SIG-M5 treated with dmso at 0.1 percent for 504 hours (cell line): ENCODE measurements around the gene RPS21.

ENCODE experiments used
- DNase-seq: peaks from one replicate; lab custom pipeline; 2025; ENCODE audit not compliant: unreplicated experiment; lab: John Stamatoyannopoulos, UW

The RPS21 gene

GRCh38 chr20:62394248-62395245 lies 7.6 kb downstream of the RPS21 start:
- no peak for DNase-seq

GRCh38 chr20:62395311-62396242 lies 8.7 kb downstream of the RPS21 start:
- no peak for DNase-seq

- DNase-seq, result no peak
These were observed 9.7 kb downstream of the RPS21 start for GRCh38 chr20:62396367-62397239.

- no peak for DNase-seq
These were observed 11.4 kb downstream of the RPS21 start for GRCh38 chr20:62398120-62398821.

- DNase-seq, result no peak
These were observed 13.1 kb downstream of the RPS21 start for GRCh38 chr20:62400021-62400420.

- DNase-seq, result no peak
These were observed 13.6 kb downstream of the RPS21 start for GRCh38 chr20:62400541-62400940.

- DNase-seq, result no peak
These were observed 14.5 kb downstream of the RPS21 start for GRCh38 chr20:62401331-62401779.

- DNase-seq, result no peak
These were observed 15.7 kb downstream of the RPS21 start for GRCh38 chr20:62402456-62403150.

- DNase-seq, result no peak
These were observed 16.4 kb downstream of the RPS21 start for GRCh38 chr20:62403331-62403730.

- no peak for DNase-seq
These were observed 17.3 kb downstream of the RPS21 start for GRCh38 chr20:62404112-62404665.

- no peak for DNase-seq
These were observed 17.8 kb downstream of the RPS21 start for GRCh38 chr20:62404761-62405107.

- DNase-seq, result no peak
These were observed 18.4 kb downstream of the RPS21 start for GRCh38 chr20:62405108-62405980.

- DNase-seq, result peak; percentile 13
These were observed 19.1 kb downstream of the RPS21 start for GRCh38 chr20:62405981-62406513.

- no peak for DNase-seq
These were observed 19.8 kb downstream of the RPS21 start for GRCh38 chr20:62406635-62407176.

GRCh38 chr20:62407221-62407992 lies 20.5 kb downstream of the RPS21 start, which contains the start of gene CABLES2:
Gene CABLES2 (minus strand): TSS chr20:62407285. CDS start chr20:62407276, 9 bp downstream.
- peak; percentile 94 for DNase-seq

GRCh38 chr20:62408055-62408454 lies 21.2 kb downstream of the RPS21 start:
- DNase-seq, result no peak

GRCh38 chr20:62408640-62409039 lies 21.7 kb downstream of the RPS21 start:
- DNase-seq, result no peak
